DMS153 treated with DMSO at 0.1 percent for 48 hours (cell line): ENCODE measurements around the gene HOXD13.

ENCODE experiments used
- DNase-seq: peaks from one replicate; lab custom pipeline; 2025; ENCODE audit not compliant: unreplicated experiment; lab: John Stamatoyannopoulos, UW

The HOXD13 gene

GRCh38 chr2:176105078-176105729 lies 12.7 kb downstream of the HOXD13 start:
- no peak for DNase-seq

GRCh38 chr2:176105730-176106580 lies 13.4 kb downstream of the HOXD13 start:
- no peak for DNase-seq

- no peak for DNase-seq
These were observed 14.3 kb downstream of the HOXD13 start, which contains the start of gene HOXD11 for GRCh38 chr2:176106581-176107539. Gene HOXD11, plus strand, starts transcription at chr2:176107280. Its CDS starts 76 bp downstream, at chr2:176107356.

GRCh38 chr2:176107731-176108181 lies 15.2 kb downstream of the HOXD13 start:
- DNase-seq = no peak

GRCh38 chr2:176109192-176109901 lies 16.8 kb downstream of the HOXD13 start:
- no peak for DNase-seq

GRCh38 chr2:176109946-176110345 lies 17.4 kb downstream of the HOXD13 start:
- DNase-seq = no peak

GRCh38 chr2:176110415-176111308 lies 18.1 kb downstream of the HOXD13 start:
- DNase-seq = no peak

- DNase-seq = no peak
These were observed 18.8 kb downstream of the HOXD13 start for GRCh38 chr2:176111309-176111663.

- DNase-seq = no peak
These were observed 19.4 kb downstream of the HOXD13 start for GRCh38 chr2:176111846-176112374.

GRCh38 chr2:176112375-176113302 lies 20.1 kb downstream of the HOXD13 start:
- no peak for DNase-seq

GRCh38 chr2:176114120-176114929 lies 21.8 kb downstream of the HOXD13 start:
- no peak for DNase-seq

- no peak for DNase-seq
These were observed 22.6 kb downstream of the HOXD13 start for GRCh38 chr2:176114930-176115625.

- DNase-seq = no peak
These were observed 23.6 kb downstream of the HOXD13 start, which contains the start of gene HOXD10 for GRCh38 chr2:176115883-176116813. Gene HOXD10, plus strand, starts transcription at chr2:176116778. Its CDS starts 56 bp downstream, at chr2:176116834.

- DNase-seq = no peak
These were observed 24.8 kb downstream of the HOXD13 start for GRCh38 chr2:176117162-176117822.

GRCh38 chr2:176117823-176118371 lies 25.4 kb downstream of the HOXD13 start:
- DNase-seq = no peak
